ENCODE results near the gene COG2. TPM values are rescaled to one million over a fixed set of nuclear protein-coding genes. Genes with fewer than 3 reads are reported as not detected.
"Not testable (repeated sequence)": the region's sequence is repeated elsewhere in the genome, so short reads cannot be mapped to it uniquely, and the experiment has no call there.

Gene COG2
- total and polyA plus RNA-seq, 4 donors: 24.2 to 30.8 (median 28.9) TPM

DNA sequence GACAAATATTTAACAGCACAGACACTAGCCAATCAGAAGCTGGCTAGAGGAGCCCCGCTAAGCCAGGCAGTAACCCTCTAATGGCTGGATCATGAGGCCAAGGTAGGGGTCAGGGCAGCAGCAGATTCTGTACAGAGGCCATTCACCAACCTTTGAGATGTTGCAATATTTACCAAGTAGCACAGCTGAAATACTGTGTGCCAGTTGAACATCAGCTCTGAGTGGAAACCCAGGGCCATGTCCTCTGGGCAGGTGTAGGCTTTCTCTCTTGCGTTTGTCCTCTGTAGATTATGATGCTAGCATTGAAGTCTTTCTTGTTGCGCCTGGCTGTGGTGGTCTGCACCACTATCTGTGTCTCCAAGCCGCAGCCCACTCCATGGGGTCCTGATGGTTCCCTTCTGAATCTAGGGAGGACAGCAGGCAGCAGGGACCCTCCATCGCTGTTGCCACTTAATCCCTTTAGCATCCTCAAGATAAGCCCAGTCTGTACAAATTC is 2.5 kb upstream of the COG2 start:
- H3K27ac ChIP-seq (ENCODE audit: low read depth, low read length): no peak overlapping the region
- WGBS (ENCODE audit: insufficient coverage): 89% methylated on average over 4 of the region's 5 CpGs
- H3K36me3 ChIP-seq (ENCODE audit: control insufficient read depth, insufficient read depth, low read length): no peaks in the 10 kb centered on the region

GRCh38 chr1:230641346-230641745 is 935 bp upstream of the COG2 start:
- no peaks in the 10 kb centered on the region for H3K36me3 ChIP-seq (ENCODE audit: control insufficient read depth, insufficient read depth, low read length)
- no peak overlapping the region for H3K4me3 ChIP-seq (ENCODE audit: low read depth, low read length)
- H3K9me3 ChIP-seq (ENCODE audit: control insufficient read depth, insufficient read depth, low read length): no peaks in the 10 kb centered on the region
- 90% methylated on average over 6 of the region's 6 CpGs for WGBS (ENCODE audit: insufficient coverage)
- DNase-seq (ENCODE audit: low read depth in 4 of 6, low spot score in 6 of 6): no peak
- H3K27me3 ChIP-seq (ENCODE audit: control insufficient read depth, insufficient read depth, low read length): no peaks in the 10 kb centered on the region
- H3K27ac ChIP-seq (ENCODE audit: low read depth, low read length): no peak overlapping the region
- peaks cover 6% of the 10 kb centered on the region for H3K4me1 ChIP-seq (ENCODE audit: control insufficient read depth, insufficient read depth, low read length)

More for the DNA sequence above, 2.5 kb upstream of the COG2 start:
- H3K4me1 ChIP-seq (ENCODE audit: control insufficient read depth, insufficient read depth, low read length): peaks cover 6% of the 10 kb centered on the region
- no peak for DNase-seq (ENCODE audit: low read depth in 4 of 6, low spot score in 6 of 6)
- no peak overlapping the region for H3K4me3 ChIP-seq (ENCODE audit: low read depth, low read length)
- no peaks in the 10 kb centered on the region for H3K27me3 ChIP-seq (ENCODE audit: control insufficient read depth, insufficient read depth, low read length)
- no peaks in the 10 kb centered on the region for H3K9me3 ChIP-seq (ENCODE audit: control insufficient read depth, insufficient read depth, low read length)

GRCh38 chr1:230641900-230642262 is 400 bp upstream of the COG2 start:
- H3K4me1 ChIP-seq (ENCODE audit: control insufficient read depth, insufficient read depth, low read length): peaks cover 6% of the 10 kb centered on the region
- DNase-seq (ENCODE audit: low read depth in 4 of 6, low spot score in 6 of 6): peak in 1 of 6 donors; percentile 9
- H3K27ac ChIP-seq (ENCODE audit: low read depth, low read length): no peak overlapping the region
- H3K4me3 ChIP-seq (ENCODE audit: low read depth, low read length): peak overlapping the region; percentile 38
- no peaks in the 10 kb centered on the region for H3K36me3 ChIP-seq (ENCODE audit: control insufficient read depth, insufficient read depth, low read length)
- WGBS (ENCODE audit: insufficient coverage): 4% methylated on average over 14 of the region's 18 CpGs
- no peaks in the 10 kb centered on the region for H3K9me3 ChIP-seq (ENCODE audit: control insufficient read depth, insufficient read depth, low read length)
- H3K27me3 ChIP-seq (ENCODE audit: control insufficient read depth, insufficient read depth, low read length): no peaks in the 10 kb centered on the region

DNA sequence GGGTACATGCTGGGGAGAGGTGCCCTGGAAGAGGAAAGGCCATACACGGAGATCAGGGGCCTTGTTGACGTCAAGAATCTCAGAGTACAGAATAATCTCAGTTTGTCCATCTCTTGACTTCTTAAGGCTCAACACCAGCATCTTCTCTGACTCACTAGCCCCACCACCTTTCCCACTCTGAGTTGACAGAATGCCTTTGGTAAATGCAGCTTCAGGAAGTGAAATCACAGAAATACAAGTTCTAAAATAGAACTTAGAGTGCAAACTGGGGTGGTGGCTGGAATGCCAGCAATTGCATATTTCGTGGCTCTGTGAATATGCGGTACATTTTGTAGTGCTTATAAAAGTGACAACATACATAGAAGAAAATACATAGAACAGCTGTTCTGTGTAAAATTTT is 1.6 kb downstream of the COG2 start:
- no peak overlapping the region for H3K4me3 ChIP-seq (ENCODE audit: low read depth, low read length)
- no CpG with 5 or more reads among the region's 4 CpGs for WGBS (ENCODE audit: insufficient coverage)
- H3K36me3 ChIP-seq (ENCODE audit: control insufficient read depth, insufficient read depth, low read length): no peaks in the 10 kb centered on the region
- DNase-seq (ENCODE audit: low read depth in 4 of 6, low spot score in 6 of 6): no peak
- peaks cover 6% of the 10 kb centered on the region for H3K4me1 ChIP-seq (ENCODE audit: control insufficient read depth, insufficient read depth, low read length)
- H3K27ac ChIP-seq (ENCODE audit: low read depth, low read length): no peak overlapping the region
- no peaks in the 10 kb centered on the region for H3K27me3 ChIP-seq (ENCODE audit: control insufficient read depth, insufficient read depth, low read length)
- no peaks in the 10 kb centered on the region for H3K9me3 ChIP-seq (ENCODE audit: control insufficient read depth, insufficient read depth, low read length)

GRCh38 chr1:230646710-230647302 is 4.5 kb downstream of the COG2 start:
- no peaks in the 10 kb centered on the region for H3K27me3 ChIP-seq (ENCODE audit: control insufficient read depth, insufficient read depth, low read length)
- no peaks in the 10 kb centered on the region for H3K9me3 ChIP-seq (ENCODE audit: control insufficient read depth, insufficient read depth, low read length)
- WGBS (ENCODE audit: insufficient coverage): 83% methylated on average over 2 of the region's 4 CpGs
- H3K4me3 ChIP-seq (ENCODE audit: low read depth, low read length): no peak overlapping the region
- peaks cover 4% of the 10 kb centered on the region for H3K4me1 ChIP-seq (ENCODE audit: control insufficient read depth, insufficient read depth, low read length)
- no peak overlapping the region for H3K27ac ChIP-seq (ENCODE audit: low read depth, low read length)
- H3K36me3 ChIP-seq (ENCODE audit: control insufficient read depth, insufficient read depth, low read length): no peaks in the 10 kb centered on the region
- DNase-seq (ENCODE audit: low read depth in 4 of 6, low spot score in 6 of 6): no peak

DNA sequence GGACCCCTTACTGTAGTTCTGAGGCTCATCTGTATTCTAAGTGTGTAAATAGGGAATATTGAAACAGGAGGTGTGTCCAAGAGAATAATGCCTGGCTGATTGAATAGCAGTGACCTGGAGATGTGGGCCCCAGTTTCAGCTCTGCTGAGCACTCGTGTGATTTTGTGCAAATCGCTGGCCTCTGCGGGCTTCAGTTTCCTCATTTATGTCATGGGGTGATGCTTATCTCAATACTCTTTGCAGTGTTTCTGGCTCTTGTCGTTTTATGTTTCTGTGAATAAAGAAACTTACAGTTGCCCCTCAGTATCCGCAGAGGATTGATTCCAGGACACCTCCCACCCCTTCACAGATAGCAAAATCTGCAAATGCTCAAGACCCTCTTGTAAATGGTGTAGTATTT is 5.0 kb downstream of the COG2 start:
- no CpG with 5 or more reads among the region's 5 CpGs for WGBS (ENCODE audit: insufficient coverage)
- Histone ChIP-seq H3K27me3 (ENCODE audit: control insufficient read depth, insufficient read depth, low read length) (no peaks in the 10 kb centered on the region), H3K4me1 (ENCODE audit: control insufficient read depth, insufficient read depth, low read length) (no peaks in the 10 kb centered on the region), H3K9me3 (ENCODE audit: control insufficient read depth, insufficient read depth, low read length) (peaks cover 4% of the 10 kb centered on the region), H3K36me3 (ENCODE audit: control insufficient read depth, insufficient read depth, low read length) (no peaks in the 10 kb centered on the region), H3K27ac (ENCODE audit: low read depth, low read length) (no peak overlapping the region), H3K4me3 (ENCODE audit: low read depth, low read length) (no peak overlapping the region)
- DNase-seq (ENCODE audit: low read depth in 4 of 6, low spot score in 6 of 6): no peak

GRCh38 chr1:230648114-230648513 is 5.8 kb downstream of the COG2 start:
- no peaks in the 10 kb centered on the region for H3K27me3 ChIP-seq (ENCODE audit: control insufficient read depth, insufficient read depth, low read length)
- H3K9me3 ChIP-seq (ENCODE audit: control insufficient read depth, insufficient read depth, low read length): peaks cover 4% of the 10 kb centered on the region
- no peaks in the 10 kb centered on the region for H3K36me3 ChIP-seq (ENCODE audit: control insufficient read depth, insufficient read depth, low read length)
- no peak overlapping the region for H3K4me3 ChIP-seq (ENCODE audit: low read depth, low read length)
- no peaks in the 10 kb centered on the region for H3K4me1 ChIP-seq (ENCODE audit: control insufficient read depth, insufficient read depth, low read length)
- no peak for DNase-seq (ENCODE audit: low read depth in 4 of 6, low spot score in 6 of 6)
- no peak overlapping the region for H3K27ac ChIP-seq (ENCODE audit: low read depth, low read length)
- 100% methylated on average over 1 of the region's 3 CpGs for whole genome bisulfite sequencing (ENCODE audit: insufficient coverage)

- Histone ChIP-seq H3K4me1 (ENCODE audit: control insufficient read depth, insufficient read depth, low read length) (no peaks in the 10 kb centered on the region), H3K27ac (ENCODE audit: low read depth, low read length) (no peak overlapping the region), H3K9me3 (ENCODE audit: control insufficient read depth, insufficient read depth, low read length) (peaks cover 4% of the 10 kb centered on the region), H3K27me3 (ENCODE audit: control insufficient read depth, insufficient read depth, low read length) (no peaks in the 10 kb centered on the region), H3K4me3 (ENCODE audit: low read depth, low read length) (no peak overlapping the region), H3K36me3 (ENCODE audit: control insufficient read depth, insufficient read depth, low read length) (no peaks in the 10 kb centered on the region)
- no peak for DNase-seq (ENCODE audit: low read depth in 4 of 6, low spot score in 6 of 6)
- WGBS (ENCODE audit: insufficient coverage): no CpG with 5 or more reads among the region's 1 CpG
Measured at GRCh38 chr1:230650300-230650699, 8.0 kb downstream of the COG2 start.

DNA sequence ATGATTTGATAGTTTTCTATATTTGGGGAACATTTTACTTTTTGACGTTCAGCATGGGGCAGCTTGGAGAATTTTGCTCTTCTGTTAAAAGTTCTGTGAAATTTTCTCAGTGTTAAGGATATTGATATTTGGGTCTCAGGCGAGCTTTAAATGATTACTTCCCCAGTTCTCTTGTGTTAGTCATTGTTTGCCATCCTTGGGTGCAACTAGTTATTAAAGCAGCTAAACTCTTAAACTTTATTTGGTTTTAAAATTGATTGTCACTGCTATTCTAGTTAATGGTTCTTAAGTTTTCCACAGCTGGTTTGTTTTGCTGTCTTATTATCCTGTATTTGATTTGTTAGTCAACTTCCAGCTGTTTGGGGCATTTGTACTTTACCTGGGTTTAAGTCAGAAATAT is 9.0 kb downstream of the COG2 start:
- H3K27ac ChIP-seq (ENCODE audit: low read depth, low read length): no peak overlapping the region
- H3K4me3 ChIP-seq (ENCODE audit: low read depth, low read length): no peak overlapping the region
- DNase-seq (ENCODE audit: low read depth in 4 of 6, low spot score in 6 of 6): no peak
- no peaks in the 10 kb centered on the region for H3K36me3 ChIP-seq (ENCODE audit: control insufficient read depth, insufficient read depth, low read length)
- H3K27me3 ChIP-seq (ENCODE audit: control insufficient read depth, insufficient read depth, low read length): no peaks in the 10 kb centered on the region
- 100% methylated on average over 1 of the region's 2 CpGs for WGBS (ENCODE audit: insufficient coverage)
- H3K9me3 ChIP-seq (ENCODE audit: control insufficient read depth, insufficient read depth, low read length): peaks cover 4% of the 10 kb centered on the region
- H3K4me1 ChIP-seq (ENCODE audit: control insufficient read depth, insufficient read depth, low read length): no peaks in the 10 kb centered on the region

GRCh38 chr1:230656719-230657118 is 14.4 kb downstream of the COG2 start:
- H3K36me3 ChIP-seq (ENCODE audit: control insufficient read depth, insufficient read depth, low read length); H3K4me1 ChIP-seq (ENCODE audit: control insufficient read depth, insufficient read depth, low read length); H3K4me3 ChIP-seq (ENCODE audit: low read depth, low read length); H3K27ac ChIP-seq (ENCODE audit: low read depth, low read length); H3K27me3 ChIP-seq (ENCODE audit: control insufficient read depth, insufficient read depth, low read length); H3K9me3 ChIP-seq (ENCODE audit: control insufficient read depth, insufficient read depth, low read length); DNase-seq (ENCODE audit: low read depth in 4 of 6, low spot score in 6 of 6): not testable (repeated sequence)
- no CpG with 5 or more reads among the region's 1 CpG for WGBS (ENCODE audit: insufficient coverage)
